ENCODE results near the gene ID3.

DNA sequence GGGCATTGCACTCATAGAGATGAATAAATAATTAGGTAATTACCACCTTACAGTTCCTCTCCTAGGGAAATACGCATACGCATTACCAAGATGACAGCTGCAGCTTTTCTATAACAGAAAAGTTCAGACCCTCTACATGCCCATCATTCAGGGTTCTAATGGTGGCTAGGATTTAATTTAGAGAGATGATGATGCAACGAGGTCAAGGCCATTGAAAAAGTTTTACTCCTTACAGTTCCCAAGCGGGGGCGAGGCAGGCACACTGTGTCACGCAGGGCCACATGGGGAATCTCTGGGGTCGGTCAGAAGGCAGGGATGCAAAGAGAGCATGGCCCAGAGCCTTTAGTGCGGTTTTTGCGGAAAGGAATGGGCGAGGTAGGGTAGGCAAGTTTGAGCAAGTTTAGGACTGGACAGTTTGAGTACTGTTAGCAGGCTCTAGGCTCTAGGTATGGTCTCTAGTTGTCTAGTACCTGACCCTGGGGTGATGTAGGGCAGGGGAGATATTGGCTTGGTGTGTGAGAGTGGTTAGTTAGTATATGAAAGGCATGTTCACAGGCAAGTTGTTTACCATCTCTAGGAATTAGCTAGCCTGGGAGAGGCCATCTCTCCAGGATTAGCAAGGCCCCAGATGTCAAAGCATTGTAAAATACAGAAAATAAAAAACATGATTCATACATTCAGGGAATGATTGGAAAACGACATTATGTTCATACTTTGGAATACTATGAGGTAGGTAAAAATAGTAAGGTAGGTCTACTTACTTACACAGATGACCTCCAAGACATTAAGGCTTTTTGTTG is 29.6 kb upstream of the ID3 start:
- TF ChIP-seq, protein P1, sequence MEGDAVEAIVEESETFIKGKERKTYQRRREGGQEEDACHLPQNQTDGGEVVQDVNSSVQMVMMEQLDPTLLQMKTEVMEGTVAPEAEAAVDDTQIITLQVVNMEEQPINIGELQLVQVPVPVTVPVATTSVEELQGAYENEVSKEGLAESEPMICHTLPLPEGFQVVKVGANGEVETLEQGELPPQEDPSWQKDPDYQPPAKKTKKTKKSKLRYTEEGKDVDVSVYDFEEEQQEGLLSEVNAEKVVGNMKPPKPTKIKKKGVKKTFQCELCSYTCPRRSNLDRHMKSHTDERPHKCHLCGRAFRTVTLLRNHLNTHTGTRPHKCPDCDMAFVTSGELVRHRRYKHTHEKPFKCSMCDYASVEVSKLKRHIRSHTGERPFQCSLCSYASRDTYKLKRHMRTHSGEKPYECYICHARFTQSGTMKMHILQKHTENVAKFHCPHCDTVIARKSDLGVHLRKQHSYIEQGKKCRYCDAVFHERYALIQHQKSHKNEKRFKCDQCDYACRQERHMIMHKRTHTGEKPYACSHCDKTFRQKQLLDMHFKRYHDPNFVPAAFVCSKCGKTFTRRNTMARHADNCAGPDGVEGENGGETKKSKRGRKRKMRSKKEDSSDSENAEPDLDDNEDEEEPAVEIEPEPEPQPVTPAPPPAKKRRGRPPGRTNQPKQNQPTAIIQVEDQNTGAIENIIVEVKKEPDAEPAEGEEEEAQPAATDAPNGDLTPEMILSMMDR (IDR thresholded peaks at IDR 0.05; ENCODE audit: low read depth, low read length, poor library complexity, severe bottlenecking): no peak
- TF ChIP-seq EZH2phosphoT487 (IDR thresholded peaks at IDR 0.05; ENCODE audit: borderline replicate concordance, low read length): no peak
